GM12865 (cell line): Measurements from ENCODE around the gene LAD1.

Experiments
- DNase-seq: peaks from one replicate; pipeline ENCODE4 v3.0.0; 2010; ENCODE audit warnings: low read depth
- H3K4me3 ChIP-seq: 2 replicates; pipeline ENCODE4 v1.5.1; 2011; ENCODE audit warnings: mild to moderate bottlenecking, low read depth, low read length, control low read depth
- CTCF ChIP-seq: IDR thresholded peaks from 2 replicates; pipeline ENCODE4 v1.5.1; 2011; ENCODE audit warnings: low read length, control low read depth, low read depth, inconsistent platforms; ENCODE audit not compliant: insufficient read depth; ENCODE audit errors: missing control alignments

Gene LAD1

DNA sequence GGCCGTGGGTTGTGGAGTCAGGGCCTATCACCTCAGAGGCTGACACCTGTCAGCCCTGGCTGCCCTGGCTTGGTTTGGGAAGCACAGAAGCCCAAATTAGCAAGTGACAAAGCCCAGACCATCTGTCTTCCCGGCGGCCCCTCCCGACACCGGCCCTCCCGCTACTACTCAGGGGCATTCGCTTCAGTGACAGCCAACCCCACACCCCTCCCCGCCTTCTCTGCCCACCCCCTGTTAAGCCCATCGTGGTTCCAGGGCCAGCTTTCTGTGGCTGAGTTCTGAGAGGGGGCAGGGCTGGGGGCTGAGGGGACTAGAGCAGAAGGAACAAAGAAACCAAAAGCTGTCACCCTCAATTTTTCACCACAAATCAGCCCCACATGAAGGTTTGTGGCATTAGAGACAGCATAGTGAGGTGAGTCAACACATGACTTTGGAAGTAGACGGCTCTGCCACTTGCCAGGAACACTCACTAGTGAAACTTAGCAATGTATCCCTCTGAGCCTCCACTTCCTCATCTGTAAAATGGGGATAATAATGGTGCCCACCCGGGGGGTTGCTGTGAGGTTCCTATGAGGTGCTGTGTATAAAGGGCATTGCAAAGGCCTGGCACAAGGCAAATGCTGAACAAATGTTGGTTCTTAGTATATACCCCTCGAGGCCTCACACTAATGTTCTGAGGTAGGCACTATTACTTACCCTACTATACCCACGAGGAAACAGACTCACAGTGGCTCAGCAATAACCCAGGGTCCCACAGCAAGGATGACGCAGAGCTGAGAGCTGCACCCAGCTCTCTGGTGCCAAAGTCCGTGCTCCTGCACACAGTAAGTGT is 27.6 kb upstream of the LAD1 start:
- TF ChIP-seq CTCF, result no peak
- no peak overlapping the region for H3K4me3 ChIP-seq
- DNase-seq, result no peak

DNA sequence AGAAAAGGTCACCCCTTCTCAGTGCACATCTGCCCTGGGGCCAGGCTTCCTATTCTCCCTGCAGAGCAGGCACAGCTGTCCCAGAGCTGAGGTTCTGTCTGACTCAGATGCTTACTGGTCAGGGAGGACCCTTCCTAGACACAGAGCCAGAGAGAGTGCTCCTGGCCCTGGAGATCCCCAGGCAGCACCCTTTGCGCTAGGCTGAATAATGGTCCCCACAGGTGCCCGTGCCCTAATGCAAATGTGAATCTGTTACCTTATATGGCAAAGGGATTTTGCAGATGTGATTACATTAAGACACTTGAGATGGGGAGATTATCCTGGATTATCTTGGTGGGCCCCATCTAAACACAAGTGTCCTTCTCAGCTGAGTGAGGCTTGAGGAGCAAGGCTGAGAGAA is 25.0 kb upstream of the LAD1 start:
- no peak for DNase-seq
- H3K4me3 ChIP-seq, result no peak overlapping the region
- TF ChIP-seq CTCF, result no peak

DNA sequence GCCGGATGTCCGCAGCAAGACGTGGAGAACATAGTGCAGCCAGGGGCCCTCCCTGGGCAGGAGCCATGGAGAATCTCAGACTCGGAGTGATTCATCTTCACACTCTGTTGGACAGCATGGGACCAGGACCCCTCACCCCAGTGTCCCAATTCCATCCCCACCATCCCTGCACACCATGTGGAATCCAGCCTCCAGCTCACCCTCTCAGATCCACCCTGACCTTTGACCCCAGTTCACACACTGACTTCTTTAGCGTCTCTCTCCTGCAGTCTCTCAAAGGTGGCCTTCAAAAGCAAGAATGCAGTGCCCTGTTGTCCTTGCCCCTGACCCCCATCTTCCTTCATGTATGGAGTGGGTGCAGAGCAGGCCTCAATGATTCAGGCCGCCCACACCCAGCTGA is 24.5 kb upstream of the LAD1 start:
- no peak for TF ChIP-seq CTCF
- H3K4me3 ChIP-seq, result no peak overlapping the region
- no peak for DNase-seq

- H3K4me3 ChIP-seq, result no peak overlapping the region
- no peak for DNase-seq
- TF ChIP-seq CTCF, result no peak
These were observed 23.4 kb upstream of the LAD1 start for GRCh38 chr1:201422436-201423030.

DNA sequence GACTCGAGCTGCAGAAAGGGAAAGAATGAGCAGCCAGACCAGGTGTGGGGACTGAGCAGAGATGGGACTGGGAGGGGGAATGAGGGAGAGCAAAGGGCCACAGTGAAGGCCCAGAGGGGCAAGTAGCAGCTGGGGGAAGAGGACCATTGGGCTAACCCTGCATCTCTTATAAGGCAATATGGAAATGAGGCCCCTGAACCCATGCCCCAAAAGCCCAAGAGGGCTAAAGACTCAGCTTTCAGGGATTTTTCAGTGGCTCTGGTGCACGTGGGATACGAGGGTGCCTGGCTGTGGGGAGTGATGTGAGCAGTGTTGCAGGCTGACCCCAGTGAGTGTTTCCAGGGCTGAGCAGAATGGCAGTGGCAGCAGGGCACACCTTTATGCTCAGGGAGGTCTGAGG is 22.9 kb upstream of the LAD1 start:
- DNase-seq, result no peak

DNA sequence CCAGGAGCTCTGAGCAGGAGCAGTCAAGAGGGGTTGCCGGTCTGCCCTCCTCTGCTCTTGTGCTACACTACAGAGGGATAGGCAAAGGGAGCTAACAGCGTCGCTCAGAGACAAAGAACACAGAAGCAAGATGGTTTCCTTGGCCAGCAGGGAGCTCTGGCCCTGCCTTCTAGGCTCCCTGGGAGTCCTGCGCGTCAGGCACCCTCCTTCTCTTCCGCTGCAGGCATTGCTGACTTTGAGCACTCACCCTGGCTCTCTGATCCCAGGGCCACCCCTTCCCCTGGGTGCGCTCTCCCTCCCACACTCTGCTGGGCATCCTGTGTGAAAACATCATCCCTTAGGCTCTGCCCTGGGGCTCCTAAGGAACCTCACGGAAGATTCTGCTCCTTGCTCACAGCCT is 21.9 kb upstream of the LAD1 start:
- TF ChIP-seq CTCF, result no peak
- no peak overlapping the region for H3K4me3 ChIP-seq
- DNase-seq, result no peak

More for the DNA sequence above, 22.9 kb upstream of the LAD1 start:
- H3K4me3 ChIP-seq, result no peak overlapping the region
- no peak for TF ChIP-seq CTCF

GRCh38 chr1:201420608-201421002 is 21.5 kb upstream of the LAD1 start:
- DNase-seq, result no peak
- no peak for TF ChIP-seq CTCF
- no peak overlapping the region for H3K4me3 ChIP-seq
